NCI-H1092 (cell line): ENCODE results near the gene BRD7.

Experiments
- DNase-seq: peaks from one replicate; lab custom pipeline; 2025; lab: John Stamatoyannopoulos, UW

The BRD7 gene

GRCh38 chr16:50288920-50289319 is 79.9 kb downstream of the BRD7 start:
- no peak for DNase-seq

- DNase-seq, result no peak
Measured at GRCh38 chr16:50288026-50288425, 80.8 kb downstream of the BRD7 start.

DNA sequence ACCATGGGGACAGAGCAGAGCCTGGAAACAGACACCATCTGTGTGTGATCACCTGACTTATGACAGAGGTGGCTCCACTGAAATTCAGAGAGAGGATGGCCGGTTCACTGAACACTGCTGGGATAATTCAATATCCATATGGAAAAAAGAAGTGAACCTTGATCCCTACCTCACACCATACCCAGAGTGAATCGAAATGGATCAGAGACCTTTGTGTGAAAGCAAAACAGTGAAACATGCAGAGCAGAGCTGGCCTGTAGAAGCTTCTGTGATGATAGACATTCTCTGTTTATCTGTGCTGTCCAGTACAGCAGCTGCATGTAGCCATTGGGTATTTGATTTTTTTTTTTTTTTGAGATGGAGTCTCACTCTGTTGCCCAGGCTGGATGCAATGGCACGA is 82.1 kb downstream of the BRD7 start:
- no peak for DNase-seq

GRCh38 chr16:50285406-50286003 is 83.3 kb downstream of the BRD7 start:
- DNase-seq, result no peak

DNA sequence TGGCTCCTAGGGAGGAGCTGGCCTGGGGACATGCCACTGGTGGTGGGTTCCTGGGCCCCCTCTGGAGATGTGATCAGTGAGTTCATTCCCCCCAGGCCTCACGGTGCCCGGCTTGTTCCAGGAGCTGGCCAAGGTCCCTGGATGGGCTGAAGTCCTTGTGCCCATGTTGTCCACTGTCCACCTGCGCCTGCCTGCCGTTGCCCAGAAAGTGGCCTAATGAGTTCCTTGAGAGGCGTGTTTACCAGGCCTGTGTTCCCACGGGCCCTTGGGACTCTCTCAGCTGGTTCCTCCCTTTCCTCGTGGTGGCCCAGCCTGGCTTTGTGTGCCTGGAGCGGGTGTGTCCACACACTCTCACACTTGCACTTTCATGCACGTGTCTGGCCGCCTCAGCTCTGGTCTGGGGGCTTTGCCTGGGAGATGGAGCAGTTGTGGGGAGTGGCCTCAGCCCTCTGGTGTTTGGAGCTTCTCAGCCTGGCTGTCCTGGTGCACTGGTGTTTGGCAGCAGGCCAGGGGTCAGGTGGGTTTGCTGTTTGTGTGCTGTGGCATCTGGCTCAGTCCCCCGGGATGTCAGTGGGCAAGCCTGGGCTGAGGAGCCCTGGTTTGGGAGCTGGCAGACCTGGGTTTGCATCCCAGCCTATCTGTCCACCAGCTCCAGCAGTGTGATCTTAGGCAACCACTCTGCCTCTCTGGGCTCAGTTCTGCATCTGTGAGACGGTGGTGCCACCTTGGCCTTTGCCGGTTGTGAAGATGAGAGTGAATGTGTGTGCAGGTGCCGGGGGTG is 84.5 kb downstream of the BRD7 start:
- no peak for DNase-seq

- no peak for DNase-seq
Measured at GRCh38 chr16:50282955-50283631, 85.7 kb downstream of the BRD7 start.

DNA sequence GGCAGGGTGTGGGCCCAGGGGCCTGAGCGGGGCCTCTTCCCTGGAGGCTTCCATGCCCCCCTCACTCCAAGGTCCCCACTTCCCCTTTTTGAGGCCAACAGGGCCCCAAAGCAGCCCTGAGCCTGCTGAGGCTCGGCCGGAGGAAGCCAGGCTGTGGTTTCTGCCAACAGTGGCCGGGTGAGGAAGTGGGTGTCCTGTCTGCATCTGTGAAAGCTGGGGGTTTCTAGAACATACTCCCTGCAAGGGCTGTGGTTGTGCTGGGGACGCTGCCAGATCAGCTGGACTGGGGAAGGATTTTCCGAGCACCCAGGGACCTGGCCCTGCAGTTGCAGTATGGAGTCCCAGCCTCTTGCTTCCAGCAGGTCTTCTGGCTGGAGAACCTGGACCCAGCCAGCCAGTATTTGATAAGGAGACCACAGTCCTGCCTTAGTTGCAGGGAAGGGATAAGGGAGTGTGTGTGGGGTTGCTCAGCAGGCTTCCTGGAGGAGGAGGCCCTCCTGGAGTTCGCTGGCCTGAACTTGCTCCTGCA is 86.7 kb downstream of the BRD7 start:
- no peak for DNase-seq

- DNase-seq, result no peak
Measured at GRCh38 chr16:50281391-50282009, 87.3 kb downstream of the BRD7 start.

GRCh38 chr16:50280932-50281331 is 87.9 kb downstream of the BRD7 start:
- DNase-seq, result no peak

- no peak for DNase-seq
Measured at GRCh38 chr16:50279504-50279865, 89.3 kb downstream of the BRD7 start.

DNA sequence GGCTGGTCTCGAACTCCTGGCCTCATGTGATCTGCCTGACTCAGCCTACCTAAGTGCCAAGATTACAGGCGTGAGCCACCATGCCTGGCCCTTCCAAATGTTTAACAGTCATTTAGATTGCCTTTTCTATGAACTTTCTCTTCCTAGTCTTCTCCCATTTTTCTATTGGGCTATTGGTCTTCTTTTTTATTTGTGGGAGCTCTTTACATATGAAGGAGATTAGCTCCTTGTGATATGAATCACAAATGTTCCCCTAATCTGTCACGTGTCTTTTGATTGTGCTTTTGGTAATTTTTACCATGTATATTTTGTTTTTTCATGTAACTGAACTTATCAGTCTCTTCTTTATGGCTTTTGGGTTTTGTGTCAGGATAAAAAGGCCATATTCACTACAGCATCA is 90.5 kb downstream of the BRD7 start:
- no peak for DNase-seq

- DNase-seq, result no peak
Measured at GRCh38 chr16:50276801-50277555, 91.8 kb downstream of the BRD7 start.

DNA sequence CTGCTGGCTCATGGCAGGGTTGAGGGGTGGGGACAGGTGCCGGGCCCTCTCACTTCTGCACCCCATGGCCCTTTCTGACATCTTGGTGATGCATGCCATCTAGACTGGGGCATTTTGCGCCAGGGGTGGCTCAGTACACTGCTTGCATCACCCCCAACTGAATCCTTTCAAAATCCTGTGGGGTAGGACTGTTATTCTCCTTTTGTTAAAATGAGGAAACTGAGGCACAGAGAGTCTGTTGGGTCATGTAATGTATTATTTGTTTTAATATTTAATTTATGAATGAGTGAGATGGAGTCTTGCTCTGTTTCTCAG is 92.5 kb downstream of the BRD7 start:
- DNase-seq, result no peak

GRCh38 chr16:50275428-50276325 is 93.1 kb downstream of the BRD7 start:
- DNase-seq, result no peak

- DNase-seq, result no peak
Measured at GRCh38 chr16:50275098-50275415, 93.7 kb downstream of the BRD7 start.

- no peak for DNase-seq
Measured at GRCh38 chr16:50274326-50275097, 94.3 kb downstream of the BRD7 start.

DNA sequence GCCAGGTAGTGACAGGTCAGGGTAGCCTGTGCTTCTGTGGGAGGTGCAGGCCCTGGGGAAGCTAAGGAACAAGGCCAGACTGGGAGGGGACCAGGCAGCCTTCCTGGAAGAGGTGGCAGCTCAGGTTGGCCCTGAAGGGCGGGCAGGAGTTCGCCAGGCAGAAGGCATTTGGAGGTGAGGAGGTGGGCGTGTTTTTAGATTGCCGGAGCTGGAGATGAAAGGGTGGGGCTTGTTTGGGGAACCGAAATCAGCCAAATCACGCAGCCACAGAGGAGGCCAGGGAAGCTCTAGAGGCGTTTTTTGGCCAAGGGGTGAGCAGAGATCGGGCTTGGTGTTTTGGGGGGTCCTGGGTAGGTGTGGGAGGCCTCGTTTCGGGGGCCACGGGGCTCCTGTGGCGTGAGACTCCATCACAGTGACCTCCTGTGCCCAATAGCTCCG is 94.9 kb downstream of the BRD7 start:
- DNase-seq, result no peak

DNA sequence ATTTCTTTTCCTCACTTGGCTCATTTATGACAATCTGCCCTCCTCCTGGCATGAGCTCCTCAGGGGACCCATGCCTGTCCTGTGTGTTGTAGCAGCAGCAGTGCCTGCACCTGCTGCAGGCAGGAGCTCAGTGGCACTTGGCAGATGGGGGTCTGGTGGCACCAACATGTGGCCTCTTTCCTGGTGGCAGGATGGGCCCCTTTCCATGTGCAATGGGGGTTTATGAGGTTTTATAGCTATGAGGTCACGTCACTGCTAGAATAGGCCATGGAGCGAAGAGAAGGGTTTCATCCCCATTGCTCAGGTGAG is 95.5 kb downstream of the BRD7 start:
- DNase-seq, result no peak

DNA sequence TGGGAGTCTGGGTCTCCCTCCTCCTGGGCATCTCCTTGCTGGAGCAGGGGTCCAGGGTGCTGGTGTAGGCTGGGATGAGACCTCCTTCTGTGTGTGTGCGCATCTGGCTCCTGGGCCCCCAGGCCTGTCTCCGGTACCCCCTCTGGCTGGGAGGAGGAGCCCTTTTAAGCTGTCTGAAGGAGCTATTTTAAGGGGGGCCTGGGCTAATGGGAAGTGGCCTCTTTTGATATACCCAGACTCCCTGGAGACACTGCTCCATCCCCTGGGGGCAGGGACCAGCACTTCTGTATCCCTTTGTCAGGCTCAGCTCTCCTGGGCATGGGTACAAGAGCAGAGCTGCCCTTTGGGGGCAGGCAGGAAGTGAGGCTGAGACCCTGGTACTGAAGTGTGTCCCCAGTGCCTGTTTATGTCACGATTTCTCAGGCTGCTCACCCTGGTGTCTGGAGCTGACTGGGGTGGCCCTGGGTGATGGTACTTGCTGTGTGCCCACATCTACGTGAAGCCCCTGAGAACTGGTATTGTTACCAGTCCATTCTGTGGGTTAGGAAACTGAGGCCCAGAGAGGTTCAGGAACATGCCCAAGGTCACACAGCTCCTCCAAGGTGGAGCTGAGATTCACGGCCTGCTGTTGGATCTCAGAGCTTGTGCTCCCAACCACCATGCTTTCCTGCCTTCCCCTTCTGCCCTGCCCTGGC is 96.0 kb downstream of the BRD7 start:
- DNase-seq, result no peak

DNA sequence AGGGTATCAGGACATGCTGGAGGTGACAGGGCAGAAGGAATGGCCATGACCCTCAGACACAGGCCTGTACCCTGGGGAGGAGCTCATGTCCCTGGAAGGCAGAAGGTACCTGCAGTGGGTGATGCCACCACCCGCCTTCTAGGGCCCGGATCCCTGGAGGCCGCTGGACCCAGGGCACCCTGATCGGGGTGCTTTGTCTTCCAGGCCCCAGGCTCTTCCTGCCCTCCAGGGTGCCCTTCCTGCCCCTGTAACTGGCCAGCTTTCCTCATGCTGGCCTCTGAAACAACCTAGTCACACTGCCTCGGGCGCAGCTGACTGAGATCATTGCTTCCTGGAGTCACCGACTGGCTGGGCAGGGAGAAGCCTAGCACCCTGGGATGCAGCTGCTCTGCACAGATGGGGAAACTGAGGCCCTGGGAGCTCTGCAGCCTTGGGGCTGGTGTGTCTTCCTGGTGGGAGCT is 96.6 kb downstream of the BRD7 start:
- DNase-seq, result no peak
